ENCODE data around the gene BTBD9.

Gene BTBD9

DNA sequence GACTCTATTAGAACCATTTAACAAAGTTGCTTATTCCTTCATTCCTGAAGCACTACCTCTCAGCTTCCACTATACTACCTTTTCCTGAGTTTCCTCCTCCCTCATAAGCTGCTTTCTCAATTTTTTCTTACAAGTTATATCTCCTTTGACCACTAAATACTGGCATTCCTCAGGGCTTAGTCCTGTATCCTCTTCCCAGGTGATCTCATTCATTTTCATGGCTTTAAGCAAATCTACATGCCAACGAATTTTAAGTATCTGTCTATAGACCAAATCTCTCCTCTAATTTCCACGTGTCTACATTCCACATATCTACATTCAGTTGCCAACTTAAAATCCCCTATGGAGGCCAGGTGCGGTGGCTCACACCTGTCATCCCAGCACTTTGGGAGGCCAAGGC is 134.7 kb downstream of the BTBD9 start:
- no peak for DNase-seq (ENCODE audit: low read depth)
- in situ Hi-C loops (cut with HindIII; ENCODE audit: low sequenced_read_pairs), result no loop called here
- H3K4me3 ChIP-seq (ENCODE audit: low read depth, low read length), result no peak overlapping the region
- TF ChIP-seq, protein P1, sequence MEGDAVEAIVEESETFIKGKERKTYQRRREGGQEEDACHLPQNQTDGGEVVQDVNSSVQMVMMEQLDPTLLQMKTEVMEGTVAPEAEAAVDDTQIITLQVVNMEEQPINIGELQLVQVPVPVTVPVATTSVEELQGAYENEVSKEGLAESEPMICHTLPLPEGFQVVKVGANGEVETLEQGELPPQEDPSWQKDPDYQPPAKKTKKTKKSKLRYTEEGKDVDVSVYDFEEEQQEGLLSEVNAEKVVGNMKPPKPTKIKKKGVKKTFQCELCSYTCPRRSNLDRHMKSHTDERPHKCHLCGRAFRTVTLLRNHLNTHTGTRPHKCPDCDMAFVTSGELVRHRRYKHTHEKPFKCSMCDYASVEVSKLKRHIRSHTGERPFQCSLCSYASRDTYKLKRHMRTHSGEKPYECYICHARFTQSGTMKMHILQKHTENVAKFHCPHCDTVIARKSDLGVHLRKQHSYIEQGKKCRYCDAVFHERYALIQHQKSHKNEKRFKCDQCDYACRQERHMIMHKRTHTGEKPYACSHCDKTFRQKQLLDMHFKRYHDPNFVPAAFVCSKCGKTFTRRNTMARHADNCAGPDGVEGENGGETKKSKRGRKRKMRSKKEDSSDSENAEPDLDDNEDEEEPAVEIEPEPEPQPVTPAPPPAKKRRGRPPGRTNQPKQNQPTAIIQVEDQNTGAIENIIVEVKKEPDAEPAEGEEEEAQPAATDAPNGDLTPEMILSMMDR (IDR thresholded peaks at IDR 0.05; ENCODE audit: low read depth, low read length, missing control alignments), result no peak

DNA sequence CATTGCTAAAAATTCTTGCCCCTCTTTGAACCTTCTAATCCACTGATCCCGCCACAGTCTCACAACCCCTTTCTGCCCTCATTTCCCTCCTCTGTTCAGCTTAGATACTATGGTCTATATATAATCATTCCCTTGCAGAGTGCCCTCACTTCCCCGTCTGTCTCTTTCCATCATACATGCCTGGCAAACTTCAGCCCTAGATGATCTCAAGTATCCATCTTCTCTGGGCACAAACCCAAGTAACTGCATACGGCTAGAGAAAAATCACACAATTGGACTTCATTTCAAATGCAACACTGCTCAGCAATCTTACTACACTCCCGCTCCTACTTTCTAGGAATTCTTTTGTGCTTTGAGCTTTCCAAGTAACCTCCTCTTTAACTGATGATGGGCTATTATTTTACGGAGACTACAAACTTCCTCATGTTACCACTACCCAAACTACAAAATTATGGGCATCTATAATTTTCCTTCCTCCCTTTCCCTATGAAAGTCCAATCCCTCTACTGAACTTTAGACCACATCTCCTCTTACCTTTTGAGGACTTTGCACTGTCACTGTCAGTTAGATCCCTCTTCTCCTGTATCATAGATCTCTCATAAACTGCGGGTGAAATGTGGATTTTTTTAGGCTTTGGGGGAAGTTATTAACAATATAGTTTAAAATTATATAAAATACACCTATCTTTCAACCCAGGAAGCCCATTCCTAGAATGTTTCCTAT is 135.6 kb downstream of the BTBD9 start:
- no peak overlapping the region for H3K4me3 ChIP-seq (ENCODE audit: low read depth, low read length)
- in situ Hi-C loops (cut with HindIII; ENCODE audit: low sequenced_read_pairs), result no loop called here
- TF ChIP-seq, protein P1 (IDR thresholded peaks at IDR 0.05; ENCODE audit: low read depth, low read length, missing control alignments), result no peak
- DNase-seq (ENCODE audit: low read depth), result no peak

DNA sequence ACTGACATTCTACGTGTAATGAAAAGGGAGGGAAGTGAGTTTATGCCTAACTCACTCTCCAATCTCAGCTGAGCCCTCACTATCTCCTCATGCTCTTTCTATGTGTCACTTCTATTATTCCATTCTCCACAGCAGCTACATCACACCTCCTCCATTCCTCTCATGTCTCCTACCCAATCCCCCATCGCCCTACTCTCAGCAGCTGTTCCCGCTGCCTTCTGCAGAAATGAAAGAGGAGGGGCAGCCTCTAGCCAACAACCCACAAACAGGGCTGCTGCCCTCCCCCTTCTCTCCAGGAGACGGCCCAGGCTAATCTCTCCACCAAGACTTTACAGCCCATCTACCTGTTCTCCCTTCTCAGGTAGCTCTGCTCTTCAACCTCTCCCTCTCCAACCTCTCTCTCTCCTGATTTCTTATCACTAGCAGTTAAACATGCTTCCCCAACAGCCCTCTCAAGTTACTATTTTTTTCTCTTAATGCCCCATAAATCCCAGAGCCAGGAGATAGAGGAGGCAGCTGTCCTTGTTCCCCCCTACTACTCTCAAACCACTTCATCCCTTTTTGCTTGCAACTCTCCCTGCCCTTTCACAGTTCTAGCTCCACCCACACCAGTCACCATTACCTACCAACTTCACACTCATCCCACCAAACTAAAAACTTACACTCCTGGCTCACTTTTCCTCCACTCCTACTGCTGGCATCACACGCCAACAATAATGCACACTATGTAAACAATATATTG is 136.5 kb downstream of the BTBD9 start:
- no peak overlapping the region for H3K4me3 ChIP-seq (ENCODE audit: low read depth, low read length)
- TF ChIP-seq, protein P1 (IDR thresholded peaks at IDR 0.05; ENCODE audit: low read depth, low read length, missing control alignments), result no peak
- DNase-seq (ENCODE audit: low read depth), result no peak
- in situ Hi-C loops (cut with HindIII; ENCODE audit: low sequenced_read_pairs), result no loop called here

DNA sequence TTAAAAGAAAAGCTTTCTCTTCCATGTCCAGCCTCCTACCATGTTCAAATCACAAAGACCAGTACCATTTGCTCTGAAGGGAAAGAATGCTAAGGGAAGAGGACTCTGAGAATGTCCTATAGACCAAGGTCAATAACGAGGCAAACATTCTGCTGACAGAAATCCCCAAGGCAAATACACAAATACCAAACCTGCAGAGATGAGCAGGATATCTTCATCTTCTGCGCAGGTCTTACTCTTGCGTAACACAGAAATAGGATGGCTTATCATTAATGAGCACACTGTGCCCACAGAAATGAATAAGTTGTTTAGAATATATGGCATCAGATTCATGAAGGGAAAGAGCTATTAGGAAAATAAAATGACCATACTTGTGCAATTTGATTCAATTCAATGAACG is 137.3 kb downstream of the BTBD9 start:
- H3K4me3 ChIP-seq (ENCODE audit: low read depth, low read length), result no peak overlapping the region
- no peak for DNase-seq (ENCODE audit: low read depth)
- in situ Hi-C loops (cut with HindIII; ENCODE audit: low sequenced_read_pairs), result no loop called here
- TF ChIP-seq, protein P1 (IDR thresholded peaks at IDR 0.05; ENCODE audit: low read depth, low read length, missing control alignments), result no peak

DNA sequence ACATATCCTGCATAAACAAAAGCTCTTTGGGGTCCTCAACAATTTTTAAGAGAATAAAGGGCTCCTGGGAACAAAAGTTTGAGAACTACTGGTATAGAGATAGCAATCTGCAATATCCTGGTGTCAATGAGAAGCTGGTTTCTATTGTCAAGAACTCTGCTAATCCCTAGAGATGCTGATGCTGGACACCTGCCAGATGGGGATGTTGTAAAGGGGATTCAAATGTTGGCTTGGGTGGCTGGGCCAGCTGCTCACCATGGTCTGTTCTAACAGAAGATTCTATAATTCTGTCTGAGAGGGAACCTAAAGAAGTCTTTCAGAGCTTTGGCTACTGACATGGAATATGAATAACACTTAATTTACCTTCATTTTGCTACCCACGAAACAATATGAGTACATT is 137.8 kb downstream of the BTBD9 start:
- TF ChIP-seq, protein P1 (IDR thresholded peaks at IDR 0.05; ENCODE audit: low read depth, low read length, missing control alignments), result no peak
- in situ Hi-C loops (cut with HindIII; ENCODE audit: low sequenced_read_pairs), result no loop called here
- H3K4me3 ChIP-seq (ENCODE audit: low read depth, low read length), result no peak overlapping the region
- no peak for DNase-seq (ENCODE audit: low read depth)

DNA sequence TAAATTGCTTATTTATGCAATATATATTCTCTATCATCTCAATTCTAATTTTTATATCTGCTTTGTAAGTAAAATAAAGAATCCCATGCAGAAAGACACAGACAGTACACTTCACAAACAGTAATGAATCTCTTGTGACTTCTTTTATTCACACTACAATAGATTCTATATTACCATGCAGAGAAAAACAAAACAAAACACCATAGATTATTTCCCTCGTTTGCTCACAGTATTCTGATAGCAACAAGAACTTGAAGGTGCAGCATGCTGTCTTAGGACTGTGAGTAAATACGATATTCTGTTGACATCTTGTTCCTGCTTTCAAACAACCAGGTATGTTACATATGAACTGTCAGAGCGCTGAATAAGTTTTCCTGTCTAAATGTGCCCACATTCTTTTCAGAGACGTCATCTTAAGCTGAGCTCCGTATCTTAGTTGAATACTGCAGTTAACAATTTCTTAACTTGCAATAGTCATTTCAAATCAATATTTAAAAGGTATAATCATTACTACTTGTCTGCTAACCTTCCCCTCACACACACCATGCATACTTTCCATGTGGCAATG is 140.1 kb downstream of the BTBD9 start:
- H3K4me3 ChIP-seq (ENCODE audit: low read depth, low read length), result no peak overlapping the region
- TF ChIP-seq, protein P1 (IDR thresholded peaks at IDR 0.05; ENCODE audit: low read depth, low read length, missing control alignments), result no peak
- DNase-seq (ENCODE audit: low read depth), result no peak
- in situ Hi-C loops (cut with HindIII; ENCODE audit: low sequenced_read_pairs), result no loop called here
